ENCODE data around the gene KRT6B.
"Not testable (repeated sequence)": the region's sequence is repeated elsewhere in the genome, so short reads cannot be mapped to it uniquely, and the experiment has no call there.

DNA sequence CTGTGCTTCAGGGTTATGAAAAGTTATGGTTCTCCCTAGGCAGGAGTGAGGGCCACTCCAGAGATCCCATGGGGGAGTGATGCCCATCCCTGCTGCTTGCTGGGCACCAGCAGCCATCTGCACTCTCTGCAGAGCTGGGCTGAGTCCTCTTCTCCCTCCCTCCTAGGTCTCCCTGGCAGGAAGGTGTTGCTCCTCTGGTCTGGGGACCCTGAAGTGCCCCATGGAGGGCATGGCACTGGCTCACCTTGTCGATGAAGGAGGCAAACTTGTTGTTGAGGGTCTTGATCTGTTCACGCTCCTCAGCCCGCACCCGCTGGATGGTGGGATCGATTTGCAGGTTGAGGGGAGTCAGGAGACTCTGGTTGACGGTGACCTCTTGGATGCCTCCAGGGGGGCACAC, 40.5 kb upstream of the KRT6B start:
- not testable (repeated sequence) for TF ChIP-seq CTCF (conservative IDR thresholded peaks at IDR 0.05 in 1 of 2, IDR thresholded peaks at IDR 0.05 in 1 of 2; ENCODE audit: extremely low read depth in 1 of 2, insufficient read depth in 1 of 2, low read depth in 1 of 2, low read length in 2 of 2); EZH2 (IDR thresholded peaks at IDR 0.05; ENCODE audit: borderline replicate concordance, low read length)

Measured in mammary epithelial cell (primary cell).